ENCODE data around the gene VWDE. TPM values are rescaled to one million over a fixed set of nuclear protein-coding genes. Genes with fewer than 3 reads are reported as not detected.
"Not testable (repeated sequence)": the region's sequence is repeated elsewhere in the genome, so short reads cannot be mapped to it uniquely, and the experiment has no call there.

VWDE gene
- total and polyA plus RNA-seq, 2 donors from 2014 or later, result 0.69 to 1.5 TPM

- H3K36me3 ChIP-seq (ENCODE audit: control insufficient read depth in 2 of 3, insufficient read depth in 3 of 3, low read length in 3 of 3), result no peaks in the 10 kb centered on the region
- H3K27ac ChIP-seq (ENCODE audit: low read depth in 2 of 2, low read length in 2 of 2), result no peak overlapping the region
- intact Hi-C loops (cut with DNase I), result no loop called here
- H3K9me3 ChIP-seq (ENCODE audit: control insufficient read depth in 2 of 3, insufficient read depth in 1 of 3, low read length in 3 of 3), result peaks cover 0 to 3% (median 0%) of the 10 kb centered on the region in 3 donors
- H3K27me3 ChIP-seq (ENCODE audit: control insufficient read depth, insufficient read depth, low read length), result peaks cover 5% of the 10 kb centered on the region
- FAIRE-seq (no peak), DNase-seq (no peak)
- TF ChIP-seq CTCF (IDR thresholded peaks at IDR 0.05; ENCODE audit: borderline replicate concordance, extremely low read depth, insufficient read depth), result no peak
- H3K4me3 ChIP-seq (ENCODE audit: low read length in 3 of 3), result no peak overlapping the region
- H3K9ac ChIP-seq (ENCODE audit: low read length in 3 of 3), result no peak overlapping the region
- H3K4me1 ChIP-seq (ENCODE audit: control insufficient read depth in 2 of 3, insufficient read depth in 2 of 3, low read depth in 1 of 3, low read length in 3 of 3), result no peaks in the 10 kb centered on the region
These were observed 5.5 kb downstream of the VWDE start for GRCh38 chr7:12398186-12398585.

GRCh38 chr7:12397671-12398070, 6.0 kb downstream of the VWDE start:
- H3K27ac ChIP-seq (ENCODE audit: low read depth in 2 of 2, low read length in 2 of 2), result no peak overlapping the region
- peaks cover 0 to 3% (median 0%) of the 10 kb centered on the region in 3 donors for H3K9me3 ChIP-seq (ENCODE audit: control insufficient read depth in 2 of 3, insufficient read depth in 1 of 3, low read length in 3 of 3)
- H3K27me3 ChIP-seq (ENCODE audit: control insufficient read depth, insufficient read depth, low read length), result peaks cover 5% of the 10 kb centered on the region
- H3K9ac ChIP-seq (ENCODE audit: low read length in 3 of 3), result no peak overlapping the region
- no peak for TF ChIP-seq CTCF (IDR thresholded peaks at IDR 0.05; ENCODE audit: borderline replicate concordance, extremely low read depth, insufficient read depth)
- FAIRE-seq (no peak), DNase-seq (no peak)
- no peaks in the 10 kb centered on the region for H3K36me3 ChIP-seq (ENCODE audit: control insufficient read depth in 2 of 3, insufficient read depth in 3 of 3, low read length in 3 of 3)
- intact Hi-C loops (cut with DNase I), result no loop called here
- no peak overlapping the region for H3K4me3 ChIP-seq (ENCODE audit: low read length in 3 of 3)
- H3K4me1 ChIP-seq (ENCODE audit: control insufficient read depth in 2 of 3, insufficient read depth in 2 of 3, low read depth in 1 of 3, low read length in 3 of 3), result no peaks in the 10 kb centered on the region

GRCh38 chr7:12396670-12397069, 7.0 kb downstream of the VWDE start:
- H3K27ac ChIP-seq (ENCODE audit: low read depth in 2 of 2, low read length in 2 of 2); H3K9me3 ChIP-seq (ENCODE audit: control insufficient read depth in 2 of 3, insufficient read depth in 1 of 3, low read length in 3 of 3); intact Hi-C loops (cut with DNase I); H3K4me1 ChIP-seq (ENCODE audit: control insufficient read depth in 2 of 3, insufficient read depth in 2 of 3, low read depth in 1 of 3, low read length in 3 of 3); H3K4me3 ChIP-seq (ENCODE audit: low read length in 3 of 3); FAIRE-seq; H3K36me3 ChIP-seq (ENCODE audit: control insufficient read depth in 2 of 3, insufficient read depth in 3 of 3, low read length in 3 of 3); DNase-seq; H3K27me3 ChIP-seq (ENCODE audit: control insufficient read depth, insufficient read depth, low read length); H3K9ac ChIP-seq (ENCODE audit: low read length in 3 of 3): not testable (repeated sequence)

GRCh38 chr7:12391922-12392615, 11.6 kb downstream of the VWDE start:
- DNase-seq, result no peak
- Histone ChIP-seq H3K4me1 (ENCODE audit: control insufficient read depth in 2 of 3, insufficient read depth in 2 of 3, low read depth in 1 of 3, low read length in 3 of 3) (no peaks in the 10 kb centered on the region), H3K36me3 (ENCODE audit: control insufficient read depth in 2 of 3, insufficient read depth in 3 of 3, low read length in 3 of 3) (no peaks in the 10 kb centered on the region), H3K9ac (ENCODE audit: low read length in 3 of 3) (no peak overlapping the region), H3K27ac (ENCODE audit: low read depth in 2 of 2, low read length in 2 of 2) (no peak overlapping the region), H3K27me3 (ENCODE audit: control insufficient read depth, insufficient read depth, low read length) (no peaks in the 10 kb centered on the region), H3K9me3 (ENCODE audit: control insufficient read depth in 2 of 3, insufficient read depth in 1 of 3, low read length in 3 of 3) (no peaks in the 10 kb centered on the region), H3K4me3 (ENCODE audit: low read length in 3 of 3) (no peak overlapping the region)
- intact Hi-C loops (cut with DNase I), result no loop called here
- no peak for TF ChIP-seq CTCF (IDR thresholded peaks at IDR 0.05; ENCODE audit: borderline replicate concordance, extremely low read depth, insufficient read depth)
- no peak for FAIRE-seq
